K562 (cell line): ENCODE data around the gene ELMO1. TPM values are rescaled to one million over a fixed set of nuclear protein-coding genes. Genes with fewer than 3 reads are reported as not detected.

Source experiments
- ATAC-seq: fragments of 200-7000 bp; cut with Tn5 transposase; 3 replicates; pipeline ENCODE4 v1.9.1; 2020; ENCODE audit warnings: moderate library complexity
- BruUV-seq: library from RNA; stranded (reverse); fragments of 400-500 nt; replicated peaks from 2 replicates; lab custom pipeline; 2021; lab: Mats Ljungman, UMichigan
- CTCF ChIA-PET: fragments of 300-600 bp; formaldehyde crosslinking; extraction: SDS; loops from one replicate; lab custom pipeline; 2021; ENCODE audit warnings: low intra/inter-chr PET ratio; lab: Yijun Ruan, JAX
- POLR2A ChIA-PET: fragments of 300-600, 350-650 bp; sonication (Branson Sonifier 250); formaldehyde crosslinking; extraction: SDS; loops from one replicate; lab custom pipeline; 2021; ENCODE audit warnings: antibody characterized with exemption, inconsistent platforms; lab: Yijun Ruan, JAX
- DNase-seq, 4 experiments: peaks; one replicate each; pipeline versions ENCODE4 v3.0.0 to v3.0.0-alpha.2; 2011 to 2018; ENCODE audit warnings: low spot score in 3 of 4, mixed read lengths in 3 of 4; ENCODE audit errors: extremely low read depth in 1 of 4
- FAIRE-seq: peaks from 2 replicates; lab custom pipeline; 2011; peaks lifted over from hg19 to GRCh38; lab: Jason Lieb, UNC
- H2AFZ ChIP-seq: 2 replicates; pipeline ENCODE4 v1.6.0; 2011; ENCODE audit warnings: low read depth, low read length, control low read depth, inconsistent platforms
- H3K27ac ChIP-seq: fragments of 200-600 bp; 3 replicates; pipeline ENCODE4 v1.8.0; 2011; ENCODE audit warnings: low read depth, mild to moderate bottlenecking, control low read depth, inconsistent platforms, low read length, moderate library complexity, mixed read lengths; ENCODE audit errors: extremely low read depth
- H3K27me3 ChIP-seq, 2 experiments: fragments of 300-600 bp in 1 of 2; 2 replicates in 1 of 2; 3 replicates in 1 of 2; pipeline versions ENCODE4 v1.6.0 to v1.8.0; 2011; ENCODE audit warnings: inconsistent platforms in 2 of 2, low read length in 2 of 2, mild to moderate bottlenecking in 1 of 2, mixed read lengths in 1 of 2, moderate library complexity in 1 of 2; ENCODE audit not compliant: control insufficient read depth in 2 of 2, insufficient read depth in 2 of 2
- H3K36me3 ChIP-seq: fragments of 300-600 bp; 3 replicates; pipeline ENCODE4 v1.8.0; 2011; ENCODE audit warnings: mild to moderate bottlenecking, low read length, inconsistent platforms; ENCODE audit not compliant: control insufficient read depth, insufficient read depth
- H3K4me1 ChIP-seq, 2 experiments: fragments of 200-600 bp in 1 of 2; replicated peaks in 1 of 2; 2 replicates in 1 of 2; 3 replicates in 1 of 2; pipeline versions ENCODE4 v1.5.1 to v1.8.0; 2011; ENCODE audit warnings: inconsistent platforms in 2 of 2, low read length in 2 of 2, mild to moderate bottlenecking in 1 of 2, mixed read lengths in 1 of 2, moderate library complexity in 1 of 2; ENCODE audit not compliant: control insufficient read depth in 2 of 2, insufficient read depth in 2 of 2
- H3K4me2 ChIP-seq: 2 replicates; pipeline ENCODE4 v1.6.1; 2011; ENCODE audit warnings: low read length, control low read depth, inconsistent platforms, mixed read lengths; ENCODE audit not compliant: insufficient read depth
- H3K4me3 ChIP-seq: fragments of 200-600 bp; sonication (generic), shearing (Covaris generic); 2 replicates; pipeline ENCODE4 v1.5.1; 2016; ENCODE audit warnings: control low read depth, inconsistent platforms
- H3K79me2 ChIP-seq: fragments of 200-600 bp; 3 replicates; pipeline ENCODE4 v1.8.0; 2011; ENCODE audit warnings: low read length, inconsistent platforms; ENCODE audit not compliant: control insufficient read depth, insufficient read depth
- H3K9ac ChIP-seq, 2 experiments: 2 replicates each; pipeline versions ENCODE4 v1.6.0 to v1.6.1; 2011; ENCODE audit warnings: low read depth in 2 of 2, low read length in 2 of 2, control low read depth in 1 of 2, inconsistent platforms in 1 of 2, mild to moderate bottlenecking in 1 of 2, mixed read lengths in 1 of 2; ENCODE audit not compliant: insufficient read depth in 1 of 2
- H3K9me1 ChIP-seq: one replicate; pipeline ENCODE4 v1.6.0; 2011; ENCODE audit warnings: inconsistent platforms, mild to moderate bottlenecking, low read length, moderate library complexity; ENCODE audit not compliant: control insufficient read depth, insufficient read depth
- H3K9me3 ChIP-seq: replicated peaks from 2 replicates; pipeline ENCODE4 v1.5.1; 2011; ENCODE audit warnings: low read depth, low read length, inconsistent platforms; ENCODE audit not compliant: control insufficient read depth, insufficient read depth
- H4K20me1 ChIP-seq: replicated peaks from 2 replicates; pipeline ENCODE4 v1.6.1; 2011; ENCODE audit warnings: low read length, inconsistent platforms, mixed read lengths; ENCODE audit not compliant: control insufficient read depth, insufficient read depth
- CAMTA2 ChIP-seq: fragments of 250-450 bp; sonication (Bioruptor Pico); conservative IDR thresholded peaks from 2 replicates; pipeline ENCODE4 v1.5.1; 2022
- FOXJ2 ChIP-seq: fragments of 200-800 bp; sonication (Bioruptor generic); IDR thresholded peaks from 2 replicates; pipeline ENCODE4 v1.6.1; 2016; ENCODE audit warnings: missing genetic modification characterization, missing compliant biosample characterization
- FOXK1 ChIP-seq: sonication (generic); formaldehyde crosslinking; IDR thresholded peaks from 2 replicates; pipeline ENCODE4 v1.8.0; 2022; ENCODE audit warnings: missing genetic modification reagents, mild to moderate bottlenecking, borderline replicate concordance
- FOXP4 ChIP-seq: sonication (generic); formaldehyde crosslinking; IDR thresholded peaks from 2 replicates; pipeline ENCODE4 v1.8.0; 2022; ENCODE audit warnings: mild to moderate bottlenecking, missing genetic modification reagents, borderline replicate concordance
- KAT7 ChIP-seq: sonication (generic); formaldehyde crosslinking; IDR thresholded peaks from 2 replicates; pipeline ENCODE4 v1.8.0; 2022; ENCODE audit warnings: missing genetic modification reagents, mild to moderate bottlenecking, borderline replicate concordance
- KDM2B ChIP-seq: fragments of 250-450 bp; sonication (Bioruptor Pico); IDR thresholded peaks from 2 replicates; pipeline ENCODE4 v1.8.0; 2021; ENCODE audit warnings: mild to moderate bottlenecking, moderate library complexity
- MEF2A ChIP-seq: IDR thresholded peaks from 2 replicates; pipeline ENCODE4 v1.6.1; 2011; ENCODE audit warnings: low read depth, mild to moderate bottlenecking, low read length, moderate library complexity; ENCODE audit not compliant: control insufficient read depth
- POLR3A ChIP-seq: IDR thresholded peaks from 2 replicates; pipeline ENCODE4 v1.6.1; 2011; ENCODE audit warnings: borderline replicate concordance, mild to moderate bottlenecking, moderate library complexity; ENCODE audit not compliant: insufficient read length, insufficient read depth; ENCODE audit errors: extremely low read depth
- PRDM10 ChIP-seq: fragments of 450-650 bp; IDR thresholded peaks from 2 replicates; pipeline ENCODE4 v1.6.1; 2018; ENCODE audit not compliant: partially characterized antibody
- RBM39 ChIP-seq: fragments of 200-400 bp; formaldehyde crosslinking; optimal IDR thresholded peaks from 2 replicates; pipeline ENCODE3; 2018; ENCODE audit warnings: low read depth, low read length
- SNIP1 ChIP-seq: fragments of 450-650 bp; IDR thresholded peaks from 2 replicates; pipeline ENCODE4 v1.7.1; 2017; ENCODE audit warnings: low read depth, mild to moderate bottlenecking
- SRSF9 ChIP-seq: fragments of 200-400 bp; formaldehyde crosslinking; IDR thresholded peaks from 2 replicates; pipeline ENCODE4 v1.6.1; 2017; ENCODE audit warnings: low read depth, low read length, borderline replicate concordance
- ZNF253 ChIP-seq: fragments of 250-450 bp; sonication (Bioruptor Pico); conservative IDR thresholded peaks from 2 replicates; pipeline ENCODE4 v1.6.1; 2021; ENCODE audit warnings: mild to moderate bottlenecking
- ZNF449 ChIP-seq: fragments of 250-450 bp; sonication (Bioruptor Pico); IDR thresholded peaks from 2 replicates; pipeline ENCODE4 v1.8.0; 2022; ENCODE audit warnings: moderate library complexity, mild to moderate bottlenecking, inconsistent platforms
- WGBS: fragments of 100-300 bp; shearing (Covaris generic); methylation state at CpG from one replicate; pipeline ENCODE4 v1.1.6; 2016; ENCODE audit warnings: low coverage, mixed read lengths; ENCODE audit not compliant: insufficient coverage; ENCODE audit errors: missing lambda C conversion rate; 5-methylcytosine and 5-hydroxymethylcytosine counted together
- in situ Hi-C: fragments of 300-500 bp; cut with MboI; formaldehyde crosslinking; loops from 4 replicates; pipeline ENCODE4 v1.15.0; 2018; ENCODE audit warnings: inconsistent platforms, mixed read lengths
- intact Hi-C: fragments of 100-400 bp; cut with micrococcal nuclease; formaldehyde crosslinking; loops from 2 replicates; pipeline ENCODE4 v1.14.2; 2022
- polyA plus RNA-seq, 8 experiments: library from polyadenylated mRNA; depleted of rRNA in 4 of 8; stranded (reverse) in 5 of 8; unstranded in 3 of 8; fragments of >200 nt; fragmentation: Nextera tagmentation in 2 of 8; fragmentation: Illumina TruSeq in 1 of 8; extraction: Ambion mirVana in 2 of 8; extraction: Trizol in 1 of 8; gene quantifications; 2 replicates each; pipeline versions ENCODE4 v1.2.1 to v1.2.3, GENCODE V29; 2011 to 2014; ENCODE audit warnings: inconsistent platforms in 1 of 8, missing spikeins in 1 of 8
- total RNA-seq, 7 experiments: library from RNA; depleted of rRNA in 6 of 7; stranded (reverse); fragments of >200 nt in 6 of 7; fragmentation: Illumina TruSeq in 2 of 7; extraction: Trizol in 2 of 7; gene quantifications; 2 replicates each; pipeline versions ENCODE4 v1.2.1 to v1.2.3, GENCODE V29; 2011 to 2021; ENCODE audit warnings: low replicate concordance in 1 of 7

The ELMO1 gene
- total and polyA plus RNA-seq, 9 of the 15 experiments (the other 6 are each of a cell fraction or from before 2014, with no cell fraction given): 0.36 to 7.2 (median 3.6) TPM

GRCh38 chr7:37480041-37481031 is 31.7 kb upstream of the ELMO1 start:
- intact Hi-C loops (no loop called here), in situ Hi-C loops (no loop called here)
- Histone ChIP-seq H3K9me1 (no peaks in the 10 kb centered on the region), H3K79me2 (no peaks in the 10 kb centered on the region), H2AFZ (no peak overlapping the region), H3K4me1 (no peaks in the 10 kb centered on the region), H3K4me3 (no peak overlapping the region), H3K36me3 (no peaks in the 10 kb centered on the region), H4K20me1 (no peaks in the 10 kb centered on the region), H3K27me3 (no peaks in the 10 kb centered on the region), H3K27ac (no peak overlapping the region), H3K9me3 (no peaks in the 10 kb centered on the region), H3K9ac (no peak overlapping the region), H3K4me2 (no peak overlapping the region)
- 0% methylated on average over 11 of the region's 11 CpGs for WGBS
- POLR2A ChIA-PET: interaction anchor here (0.9 kb wide), 1 partner anchor 11 kb away, joined by 4 read pairs; no protein-coding TSS in a partner anchor
- no TSS peak for BruUV-seq
- no peak for FAIRE-seq
- no peak for ATAC-seq
- DNase-seq: no peak
- CTCF ChIA-PET: no interaction called here
- TF ChIP-seq PRDM10 (no peak), SRSF9 (no peak), FOXK1 (CRISPR knock-in tag) (no peak), SNIP1 (no peak), POLR3A (no peak), MEF2A (no peak), RBM39 (no peak), ZNF449 (no peak), KDM2B (no peak), CAMTA2 (no peak), KAT7 (no peak), FOXJ2 (no peak), FOXP4 (no peak), ZNF253 (CRISPR knock-in tag) (no peak)
